ENCODE measurements around the gene ABO.
A peak's percentile ranks its signal among the peaks of the same experiment; 100 is the strongest.
"Not testable (repeated sequence)": the region's sequence is repeated elsewhere in the genome, so short reads cannot be mapped to it uniquely, and the experiment has no call there.

ABO gene

GRCh38 chr9:133275105-133276000 lies at the start of gene ABO:
TSS of gene ABO (minus strand) at chr9:133275201.
- peak; percentile 61 for DNase-seq

- DNase-seq: no peak
Measured at GRCh38 chr9:133323991-133324703, 49.1 kb upstream of the ABO start.

GRCh38 chr9:133323211-133323610 lies 48.2 kb upstream of the ABO start:
- no peak for DNase-seq

- no peak for DNase-seq
Measured at GRCh38 chr9:133322701-133323100, 47.7 kb upstream of the ABO start.

GRCh38 chr9:133321411-133321935 lies 46.5 kb upstream of the ABO start:
- no peak for DNase-seq

- no peak for DNase-seq
Measured at GRCh38 chr9:133320421-133320881, 45.5 kb upstream of the ABO start.

GRCh38 chr9:133317551-133317950 lies 42.5 kb upstream of the ABO start:
- DNase-seq: not testable (repeated sequence)

GRCh38 chr9:133315997-133316396 lies 41.0 kb upstream of the ABO start:
- no peak for DNase-seq

GRCh38 chr9:133309608-133310007 lies 34.6 kb upstream of the ABO start:
- DNase-seq: no peak

GRCh38 chr9:133307301-133307700 lies 32.3 kb upstream of the ABO start:
- DNase-seq: no peak

GRCh38 chr9:133306242-133307204 lies 31.5 kb upstream of the ABO start:
- no peak for DNase-seq

GRCh38 chr9:133305731-133306130 lies 30.7 kb upstream of the ABO start:
- no peak for DNase-seq

GRCh38 chr9:133304477-133305377 lies 29.7 kb upstream of the ABO start:
- DNase-seq: no peak

- peak; percentile 20 for DNase-seq
Measured at GRCh38 chr9:133304158-133304470, 29.1 kb upstream of the ABO start.

- no peak for DNase-seq
Measured at GRCh38 chr9:133303266-133304157, 28.5 kb upstream of the ABO start.

- DNase-seq: no peak
Measured at GRCh38 chr9:133301253-133302230, 26.5 kb upstream of the ABO start.

- DNase-seq: not testable (repeated sequence)
Measured at GRCh38 chr9:133299996-133300395, 25.0 kb upstream of the ABO start.

- no peak for DNase-seq
Measured at GRCh38 chr9:133294257-133294656, 19.3 kb upstream of the ABO start.

GRCh38 chr9:133290751-133291302 lies 15.8 kb upstream of the ABO start:
- no peak for DNase-seq

Measured in eye (tissue), 1 donor.